ENCODE measurements around the gene ELMO1.

GRCh38 chr7:36943591-36944435 lies 504.9 kb downstream of the ELMO1 start:
- TF ChIP-seq CTCF (IDR thresholded peaks at IDR 0.05; ENCODE audit: low read depth, low read length, poor library complexity, severe bottlenecking), result no peak
- no peak for TF ChIP-seq EZH2phosphoT487 (IDR thresholded peaks at IDR 0.05; ENCODE audit: borderline replicate concordance, low read length)
